Endometrium (tissue), 2 donors: ENCODE results near the gene PCDHGB1.
"Not testable (repeated sequence)": the region's sequence is repeated elsewhere in the genome, so short reads cannot be mapped to it uniquely, and the experiment has no call there.

Experiments
- FAIRE-seq: peaks from 2 replicates; lab custom pipeline; 2012; peaks lifted over from hg19 to GRCh38; lab: Jason Lieb, UNC
- donor health status: control.
- donor health status: control.

PCDHGB1 gene

GRCh38 chr5:141349917-141350619, at the start of gene PCDHGB1:
PCDHGB1 (plus strand) TSS chr5:141350099; CDS start chr5:141350261, 162 bp downstream.
- FAIRE-seq: no peak

- no peak for FAIRE-seq
Observed at GRCh38 chr5:141303756-141304155, 46.1 kb upstream of the PCDHGB1 start, which contains the start of gene SLC25A2. SLC25A2 (minus strand) TSS chr5:141304049; CDS start chr5:141303865, 184 bp downstream.

- FAIRE-seq: no peak
Observed at GRCh38 chr5:141306630-141307029, 43.3 kb upstream of the PCDHGB1 start.

GRCh38 chr5:141313711-141314110, 36.2 kb upstream of the PCDHGB1 start:
- FAIRE-seq: no peak

- FAIRE-seq: not testable (repeated sequence)
Observed at GRCh38 chr5:141316963-141317362, 32.9 kb upstream of the PCDHGB1 start.

- no peak for FAIRE-seq
Observed at GRCh38 chr5:141319202-141319601, 30.7 kb upstream of the PCDHGB1 start.

GRCh38 chr5:141319699-141320098, 30.2 kb upstream of the PCDHGB1 start:
- FAIRE-seq: no peak

GRCh38 chr5:141320225-141321169, 29.4 kb upstream of the PCDHGB1 start, which contains the start of gene TAF7:
TAF7 (minus strand) TSS chr5:141320784; CDS start chr5:141320044, 740 bp downstream.
- no peak for FAIRE-seq

- FAIRE-seq: no peak
Observed at GRCh38 chr5:141322261-141322660, 27.6 kb upstream of the PCDHGB1 start.

GRCh38 chr5:141326088-141326854, 23.6 kb upstream of the PCDHGB1 start:
- no peak for FAIRE-seq

- no peak for FAIRE-seq
Observed at GRCh38 chr5:141328231-141328630, 21.7 kb upstream of the PCDHGB1 start.

- no peak for FAIRE-seq
Observed at GRCh38 chr5:141330299-141331080, 19.4 kb upstream of the PCDHGB1 start, which contains the start of gene PCDHGA1. PCDHGA1 (plus strand) TSS chr5:141330514.

GRCh38 chr5:141332571-141332970, 17.3 kb upstream of the PCDHGB1 start:
- FAIRE-seq: not testable (repeated sequence)

- no peak for FAIRE-seq
Observed at GRCh38 chr5:141338538-141339306, 11.2 kb upstream of the PCDHGB1 start, which contains the start of gene PCDHGA2. PCDHGA2 (plus strand) TSS chr5:141338760.

- not testable (repeated sequence) for FAIRE-seq
Observed at GRCh38 chr5:141340781-141341354, 9.0 kb upstream of the PCDHGB1 start.

- no peak for FAIRE-seq
Observed at GRCh38 chr5:141342773-141343172, 7.1 kb upstream of the PCDHGB1 start.

GRCh38 chr5:141343242-141343952, 6.5 kb upstream of the PCDHGB1 start, which contains the start of gene PCDHGA3:
PCDHGA3 (plus strand) TSS chr5:141343829; CDS start chr5:141344034, 205 bp downstream.
- FAIRE-seq: no peak

GRCh38 chr5:141343953-141344463, 5.9 kb upstream of the PCDHGB1 start:
- no peak for FAIRE-seq

- FAIRE-seq: no peak
Observed at GRCh38 chr5:141345327-141345726, 4.6 kb upstream of the PCDHGB1 start.
